Peyer's patch (tissue), 4 donors: Measurements from ENCODE around the gene TDRD6.

Experiments used
- CTCF ChIP-seq, 6 experiments: fragments of 450-650 bp in 4 of 6; fragments of 200-600 bp in 2 of 6; sonication (generic) in 1 of 6; IDR thresholded peaks; one replicate each; pipeline ENCODE4 v1.5.1; 2017 to 2019; ENCODE audit warnings: antibody characterized with exemption in 6 of 6, mild to moderate bottlenecking in 3 of 6, moderate library complexity in 1 of 6
- POLR2A ChIP-seq, 2 donors: fragments of 450-650 bp; IDR thresholded peaks; one replicate each; pipeline ENCODE4 v1.5.1; 2017; ENCODE audit warnings: antibody characterized with exemption in 2 of 2, mild to moderate bottlenecking in 2 of 2, moderate library complexity in 2 of 2

- no peak for TF ChIP-seq CTCF (IDR thresholded peaks at IDR 0.05)
- no peak for TF ChIP-seq POLR2A (IDR thresholded peaks at IDR 0.05)
Observed at GRCh38 chr6:46729787-46730326, 42.2 kb downstream of the TDRD6 start.
